HUES6 (cell line): Measurements from ENCODE around the gene RREB1.
A peak's percentile ranks its signal among the peaks of the same experiment; 100 is the strongest.

Source experiments
- H3K27ac ChIP-seq: 2 replicates; pipeline ENCODE4 v1.7.0; 2013; ENCODE audit warnings: low read depth, mild to moderate bottlenecking, low read length, inconsistent platforms
- H3K27me3 ChIP-seq: 2 replicates; pipeline ENCODE4 v1.6.1; 2013; ENCODE audit warnings: low read length; ENCODE audit not compliant: control insufficient read depth, insufficient read depth
- H3K36me3 ChIP-seq: 2 replicates; pipeline ENCODE4 v1.6.1; 2013; ENCODE audit warnings: low read length; ENCODE audit not compliant: control insufficient read depth, insufficient read depth
- H3K4me1 ChIP-seq: 2 replicates; pipeline ENCODE4 v1.6.1; 2013; ENCODE audit warnings: low read length; ENCODE audit not compliant: control insufficient read depth, insufficient read depth
- H3K4me3 ChIP-seq: 2 replicates; pipeline ENCODE4 v1.5.1; 2013; ENCODE audit warnings: low read depth, low read length
- H3K9ac ChIP-seq: one replicate; pipeline ENCODE4 v1.6.1; 2013; ENCODE audit warnings: mild to moderate bottlenecking, low read length
- H3K9me3 ChIP-seq: 2 replicates; pipeline ENCODE4 v1.6.1; 2013; ENCODE audit warnings: low read depth, low read length; ENCODE audit not compliant: control insufficient read depth, insufficient read depth

RREB1 gene

GRCh38 chr6:7126754-7127153 is 19.0 kb downstream of the RREB1 start:
- no peak overlapping the region for H3K9ac ChIP-seq
- H3K4me1 ChIP-seq = peaks cover 14% of the 10 kb centered on the region
- H3K9me3 ChIP-seq = no peaks in the 10 kb centered on the region
- H3K27ac ChIP-seq = no peak overlapping the region
- H3K27me3 ChIP-seq = no peaks in the 10 kb centered on the region
- no peaks in the 10 kb centered on the region for H3K36me3 ChIP-seq
- H3K4me3 ChIP-seq = no peak overlapping the region

- no peaks in the 10 kb centered on the region for H3K36me3 ChIP-seq
Measured at GRCh38 chr6:7127680-7128079, 19.9 kb downstream of the RREB1 start.

GRCh38 chr6:7129360-7129759 is 21.6 kb downstream of the RREB1 start:
- H3K4me3 ChIP-seq = no peak overlapping the region
- H3K9ac ChIP-seq = no peak overlapping the region
- H3K4me1 ChIP-seq = peaks cover 10% of the 10 kb centered on the region
- H3K36me3 ChIP-seq = no peaks in the 10 kb centered on the region
- H3K9me3 ChIP-seq = no peaks in the 10 kb centered on the region
- no peak overlapping the region for H3K27ac ChIP-seq
- no peaks in the 10 kb centered on the region for H3K27me3 ChIP-seq

More at GRCh38 chr6:7127680-7128079, 19.9 kb downstream of the RREB1 start:
- no peak overlapping the region for H3K9ac ChIP-seq
- no peaks in the 10 kb centered on the region for H3K27me3 ChIP-seq
- no peaks in the 10 kb centered on the region for H3K9me3 ChIP-seq
- peaks cover 14% of the 10 kb centered on the region for H3K4me1 ChIP-seq
- no peak overlapping the region for H3K27ac ChIP-seq
- H3K4me3 ChIP-seq = no peak overlapping the region

- Histone ChIP-seq H3K9me3 (no peaks in the 10 kb centered on the region), H3K4me3 (no peak overlapping the region), H3K27me3 (no peaks in the 10 kb centered on the region), H3K9ac (no peak overlapping the region), H3K4me1 (peaks cover 4% of the 10 kb centered on the region; the same call in 1 of the 2 replicates), H3K27ac (no peak overlapping the region), H3K36me3 (no peaks in the 10 kb centered on the region)
Measured at GRCh38 chr6:7129784-7130569, 22.2 kb downstream of the RREB1 start.

GRCh38 chr6:7131390-7131789 is 23.6 kb downstream of the RREB1 start:
- no peak overlapping the region for H3K27ac ChIP-seq
- H3K4me1 ChIP-seq = peaks cover 4% of the 10 kb centered on the region; the same call in 1 of the 2 replicates
- H3K9ac ChIP-seq = no peak overlapping the region
- no peaks in the 10 kb centered on the region for H3K36me3 ChIP-seq
- no peak overlapping the region for H3K4me3 ChIP-seq
- no peaks in the 10 kb centered on the region for H3K27me3 ChIP-seq
- H3K9me3 ChIP-seq = no peaks in the 10 kb centered on the region

- no peak overlapping the region for H3K9ac ChIP-seq
- H3K4me1 ChIP-seq = peaks cover 14% of the 10 kb centered on the region
- H3K4me3 ChIP-seq = no peak overlapping the region
- no peaks in the 10 kb centered on the region for H3K9me3 ChIP-seq
- no peak overlapping the region for H3K27ac ChIP-seq
- no peaks in the 10 kb centered on the region for H3K36me3 ChIP-seq
- H3K27me3 ChIP-seq = no peaks in the 10 kb centered on the region
Measured at GRCh38 chr6:7132398-7133035, 24.8 kb downstream of the RREB1 start.

GRCh38 chr6:7134999-7135745 is 27.4 kb downstream of the RREB1 start:
- Histone ChIP-seq H3K27ac (no peak overlapping the region), H3K36me3 (no peaks in the 10 kb centered on the region), H3K27me3 (no peaks in the 10 kb centered on the region), H3K9me3 (no peaks in the 10 kb centered on the region), H3K4me3 (no peak overlapping the region), H3K4me1 (peaks cover 17% of the 10 kb centered on the region), H3K9ac (no peak overlapping the region)

GRCh38 chr6:7135755-7136154 is 28.0 kb downstream of the RREB1 start:
- Histone ChIP-seq H3K4me3 (no peak overlapping the region), H3K27me3 (no peaks in the 10 kb centered on the region), H3K27ac (no peak overlapping the region), H3K9ac (no peak overlapping the region), H3K9me3 (no peaks in the 10 kb centered on the region), H3K36me3 (no peaks in the 10 kb centered on the region), H3K4me1 (peaks cover 22% of the 10 kb centered on the region)

- Histone ChIP-seq H3K4me3 (no peak overlapping the region), H3K36me3 (no peaks in the 10 kb centered on the region), H3K9ac (peak overlapping the region; percentile 2), H3K27me3 (no peaks in the 10 kb centered on the region), H3K4me1 (peaks cover 22% of the 10 kb centered on the region), H3K27ac (no peak overlapping the region), H3K9me3 (no peaks in the 10 kb centered on the region)
Measured at GRCh38 chr6:7136859-7137334, 29.1 kb downstream of the RREB1 start.

GRCh38 chr6:7137335-7138045 is 29.7 kb downstream of the RREB1 start:
- Histone ChIP-seq H3K27me3 (no peaks in the 10 kb centered on the region), H3K9me3 (no peaks in the 10 kb centered on the region), H3K4me1 (peaks cover 27% of the 10 kb centered on the region), H3K4me3 (no peak overlapping the region), H3K9ac (peak overlapping the region; percentile 2), H3K36me3 (no peaks in the 10 kb centered on the region), H3K27ac (no peak overlapping the region)
